ENCODE results near the gene SMTNL2.

DNA sequence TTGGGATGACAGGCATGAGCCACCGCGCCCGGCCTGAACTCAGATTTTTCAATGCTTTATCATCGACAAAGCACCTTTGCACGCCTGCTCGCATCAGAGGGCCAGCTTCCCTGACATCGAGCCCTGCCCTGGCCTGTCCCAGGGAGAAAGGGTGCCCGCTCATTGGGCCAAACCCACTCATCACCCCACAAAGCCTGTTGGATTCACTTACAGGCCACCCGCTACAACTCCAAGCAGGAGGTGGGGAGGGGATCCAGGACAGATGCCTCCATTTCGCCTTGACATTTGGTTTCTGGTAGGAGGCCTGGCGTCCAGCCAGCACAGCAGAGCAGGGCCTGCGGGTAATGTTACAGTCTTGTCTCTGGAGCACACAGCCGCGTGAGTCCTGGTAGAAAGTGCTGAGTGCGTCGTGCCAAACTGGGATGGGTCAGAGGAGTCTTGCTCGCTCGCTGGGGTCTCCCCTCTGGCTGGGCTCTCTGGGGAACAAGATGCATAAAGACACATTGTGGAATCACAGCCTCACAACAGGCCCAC lies 19.8 kb downstream of the SMTNL2 start:
- TF ChIP-seq, protein P1, sequence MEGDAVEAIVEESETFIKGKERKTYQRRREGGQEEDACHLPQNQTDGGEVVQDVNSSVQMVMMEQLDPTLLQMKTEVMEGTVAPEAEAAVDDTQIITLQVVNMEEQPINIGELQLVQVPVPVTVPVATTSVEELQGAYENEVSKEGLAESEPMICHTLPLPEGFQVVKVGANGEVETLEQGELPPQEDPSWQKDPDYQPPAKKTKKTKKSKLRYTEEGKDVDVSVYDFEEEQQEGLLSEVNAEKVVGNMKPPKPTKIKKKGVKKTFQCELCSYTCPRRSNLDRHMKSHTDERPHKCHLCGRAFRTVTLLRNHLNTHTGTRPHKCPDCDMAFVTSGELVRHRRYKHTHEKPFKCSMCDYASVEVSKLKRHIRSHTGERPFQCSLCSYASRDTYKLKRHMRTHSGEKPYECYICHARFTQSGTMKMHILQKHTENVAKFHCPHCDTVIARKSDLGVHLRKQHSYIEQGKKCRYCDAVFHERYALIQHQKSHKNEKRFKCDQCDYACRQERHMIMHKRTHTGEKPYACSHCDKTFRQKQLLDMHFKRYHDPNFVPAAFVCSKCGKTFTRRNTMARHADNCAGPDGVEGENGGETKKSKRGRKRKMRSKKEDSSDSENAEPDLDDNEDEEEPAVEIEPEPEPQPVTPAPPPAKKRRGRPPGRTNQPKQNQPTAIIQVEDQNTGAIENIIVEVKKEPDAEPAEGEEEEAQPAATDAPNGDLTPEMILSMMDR (IDR thresholded peaks at IDR 0.05), result no peak
- TF ChIP-seq POLR2A (IDR thresholded peaks at IDR 0.05), result no peak

All from right lobe of liver (tissue), 4 donors.